Measurements from ENCODE around the gene RIMS1.

Gene RIMS1

GRCh38 chr6:71855406-71855805, 30.9 kb upstream of the RIMS1 start (continued):
- no peak for TF ChIP-seq OSR1 (CRISPR knock-in tag; IDR thresholded peaks at IDR 0.05)
- TF ChIP-seq ZNF8 (CRISPR knock-in tag; IDR thresholded peaks at IDR 0.05): no peak

DNA sequence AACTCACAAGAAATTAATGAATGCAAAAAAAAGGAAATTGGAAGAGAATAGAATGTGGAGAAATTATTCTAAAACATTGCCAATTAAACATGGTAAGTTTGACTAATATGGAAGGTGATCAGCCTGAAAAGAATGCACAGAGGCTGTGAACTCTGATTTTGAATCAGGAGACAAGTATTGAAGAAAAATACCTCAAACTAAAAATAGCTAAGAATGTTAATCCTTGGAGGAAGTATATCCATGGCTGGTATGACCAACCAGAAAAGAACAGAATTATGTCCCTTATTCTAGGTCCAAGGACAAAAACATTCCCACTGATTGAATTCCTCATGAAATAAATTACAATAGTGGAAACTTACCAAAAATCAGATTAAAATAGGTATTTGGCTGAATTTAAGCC, 7.3 kb upstream of the RIMS1 start:
- TF ChIP-seq OSR1 (CRISPR knock-in tag; IDR thresholded peaks at IDR 0.05) (no peak), POU6F1 (CRISPR knock-in tag; IDR thresholded peaks at IDR 0.05; ENCODE audit: borderline replicate concordance, low read depth) (no peak), RARB (CRISPR knock-in tag; IDR thresholded peaks at IDR 0.05) (no peak), TCF4 (CRISPR knock-in tag; IDR thresholded peaks at IDR 0.05; ENCODE audit: borderline replicate concordance) (no peak), ZNF565 (CRISPR knock-in tag; conservative IDR thresholded peaks at IDR 0.05; ENCODE audit: low read depth) (no peak), CREB5 (CRISPR knock-in tag; IDR thresholded peaks at IDR 0.05; ENCODE audit: low read depth) (no peak), GLIS3 (CRISPR knock-in tag; IDR thresholded peaks at IDR 0.05) (no peak), ZC3H10 (CRISPR knock-in tag; IDR thresholded peaks at IDR 0.05) (no peak), ZFP30 (CRISPR knock-in tag; IDR thresholded peaks at IDR 0.05) (no peak), ISL1 (CRISPR knock-in tag; IDR thresholded peaks at IDR 0.05) (no peak), ZNF8 (CRISPR knock-in tag; IDR thresholded peaks at IDR 0.05) (no peak), PPARA (CRISPR knock-in tag; IDR thresholded peaks at IDR 0.05; ENCODE audit: borderline replicate concordance) (no peak), ARNTL (CRISPR knock-in tag; IDR thresholded peaks at IDR 0.05; ENCODE audit: borderline replicate concordance, low read depth) (no peak), TOX (CRISPR knock-in tag; IDR thresholded peaks at IDR 0.05; ENCODE audit: borderline replicate concordance) (no peak), BACH2 (CRISPR knock-in tag; IDR thresholded peaks at IDR 0.05; ENCODE audit: borderline replicate concordance) (no peak), ZNF70 (CRISPR knock-in tag; IDR thresholded peaks at IDR 0.05) (no peak), ESRRG (CRISPR knock-in tag; IDR thresholded peaks at IDR 0.05) (no peak), SNAI2 (CRISPR knock-in tag; IDR thresholded peaks at IDR 0.05) (no peak), CSRNP3 (CRISPR knock-in tag; IDR thresholded peaks at IDR 0.05) (no peak)
- TF ChIP-seq, protein P1, sequence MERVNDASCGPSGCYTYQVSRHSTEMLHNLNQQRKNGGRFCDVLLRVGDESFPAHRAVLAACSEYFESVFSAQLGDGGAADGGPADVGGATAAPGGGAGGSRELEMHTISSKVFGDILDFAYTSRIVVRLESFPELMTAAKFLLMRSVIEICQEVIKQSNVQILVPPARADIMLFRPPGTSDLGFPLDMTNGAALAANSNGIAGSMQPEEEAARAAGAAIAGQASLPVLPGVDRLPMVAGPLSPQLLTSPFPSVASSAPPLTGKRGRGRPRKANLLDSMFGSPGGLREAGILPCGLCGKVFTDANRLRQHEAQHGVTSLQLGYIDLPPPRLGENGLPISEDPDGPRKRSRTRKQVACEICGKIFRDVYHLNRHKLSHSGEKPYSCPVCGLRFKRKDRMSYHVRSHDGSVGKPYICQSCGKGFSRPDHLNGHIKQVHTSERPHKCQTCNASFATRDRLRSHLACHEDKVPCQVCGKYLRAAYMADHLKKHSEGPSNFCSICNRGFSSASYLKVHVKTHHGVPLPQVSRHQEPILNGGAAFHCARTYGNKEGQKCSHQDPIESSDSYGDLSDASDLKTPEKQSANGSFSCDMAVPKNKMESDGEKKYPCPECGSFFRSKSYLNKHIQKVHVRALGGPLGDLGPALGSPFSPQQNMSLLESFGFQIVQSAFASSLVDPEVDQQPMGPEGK (CRISPR knock-in tag; IDR thresholded peaks at IDR 0.05; ENCODE audit: borderline replicate concordance): no peak
- no peak for ATAC-seq

DNA sequence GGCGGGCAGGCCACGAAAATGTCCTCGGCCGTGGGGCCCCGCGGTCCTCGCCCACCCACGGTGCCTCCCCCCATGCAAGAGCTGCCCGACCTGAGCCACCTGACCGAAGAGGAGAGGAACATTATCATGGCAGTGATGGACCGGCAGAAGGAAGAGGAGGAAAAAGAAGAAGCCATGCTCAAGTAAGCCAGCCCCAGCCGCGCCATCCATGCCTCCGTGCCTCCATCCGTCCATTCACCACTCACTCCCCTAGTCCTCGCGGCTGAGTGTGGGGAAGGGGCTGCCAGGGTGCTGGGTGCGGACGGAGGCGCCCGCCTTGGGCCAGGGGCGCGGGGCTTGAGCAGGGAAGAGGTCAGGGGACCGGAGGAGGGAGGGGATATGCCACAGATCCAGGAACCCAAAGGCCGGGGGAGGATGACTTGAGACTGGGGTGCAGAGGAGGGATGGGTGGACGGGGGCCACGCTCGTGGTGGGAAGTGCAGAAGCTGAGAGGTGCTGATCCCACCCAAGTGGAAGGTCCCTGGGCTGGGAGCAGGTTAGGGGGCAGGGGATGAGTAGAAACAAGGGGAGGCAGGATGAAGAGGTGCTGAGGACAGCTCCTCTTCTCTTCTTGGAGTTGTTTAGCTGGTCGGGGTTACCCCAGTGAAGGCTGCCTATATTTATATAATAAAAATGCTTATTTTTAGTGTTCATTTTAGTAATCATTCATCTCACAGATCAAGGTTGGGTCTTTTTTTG, 825 bp downstream of the RIMS1 start:
- peak; percentile 46 for ATAC-seq
- TF ChIP-seq ESRRG (CRISPR knock-in tag; IDR thresholded peaks at IDR 0.05): no peak
- TF ChIP-seq OSR1 (CRISPR knock-in tag; IDR thresholded peaks at IDR 0.05): no peak
- TF ChIP-seq TCF4 (CRISPR knock-in tag; IDR thresholded peaks at IDR 0.05; ENCODE audit: borderline replicate concordance): no peak

GRCh38 chr6:71887744-71888230, 1.4 kb downstream of the RIMS1 start:
- ATAC-seq: no peak
- TF ChIP-seq, protein P1 (CRISPR knock-in tag; IDR thresholded peaks at IDR 0.05; ENCODE audit: borderline replicate concordance): no peak
- no peak for TF ChIP-seq ESRRG (CRISPR knock-in tag; IDR thresholded peaks at IDR 0.05)
- no peak for TF ChIP-seq ZFP3 (CRISPR knock-in tag; IDR thresholded peaks at IDR 0.05)
- no peak for TF ChIP-seq ZNF8 (CRISPR knock-in tag; IDR thresholded peaks at IDR 0.05)
- TF ChIP-seq PPARA (CRISPR knock-in tag; IDR thresholded peaks at IDR 0.05; ENCODE audit: borderline replicate concordance): no peak
- TF ChIP-seq ZFP30 (CRISPR knock-in tag; IDR thresholded peaks at IDR 0.05): no peak
- no peak for TF ChIP-seq ZNF70 (CRISPR knock-in tag; IDR thresholded peaks at IDR 0.05)
- TF ChIP-seq SNAI2 (CRISPR knock-in tag; IDR thresholded peaks at IDR 0.05): no peak
- TF ChIP-seq CSDC2 (CRISPR knock-in tag; IDR thresholded peaks at IDR 0.05): no peak
- no peak for TF ChIP-seq CSRNP3 (CRISPR knock-in tag; IDR thresholded peaks at IDR 0.05)
- no peak for TF ChIP-seq RARB (CRISPR knock-in tag; IDR thresholded peaks at IDR 0.05)
- TF ChIP-seq BACH2 (CRISPR knock-in tag; IDR thresholded peaks at IDR 0.05; ENCODE audit: borderline replicate concordance): no peak
- TF ChIP-seq ZNF565 (CRISPR knock-in tag; conservative IDR thresholded peaks at IDR 0.05; ENCODE audit: low read depth): no peak
- TF ChIP-seq OSR1 (CRISPR knock-in tag; IDR thresholded peaks at IDR 0.05): no peak
